Left ventricle myocardium inferior (tissue), 1 donor: ENCODE measurements around the gene CRYGD. TPM values are rescaled to one million over a fixed set of nuclear protein-coding genes. Genes with fewer than 3 reads are reported as not detected.

Experiments used
- DNase-seq: peaks from one replicate; pipeline ENCODE4 v3.0.0-alpha.2; 2020
- H3K27ac ChIP-seq: fragments of 200-600 bp; replicated peaks from 2 replicates; pipeline ENCODE4 v1.8.0; 2021
- H3K27me3 ChIP-seq: fragments of 200-600 bp; 2 replicates; pipeline ENCODE4 v1.8.0; 2021; ENCODE audit warnings: low read depth
- H3K36me3 ChIP-seq: fragments of 200-600 bp; 2 replicates; pipeline ENCODE4 v1.8.0; 2021
- H3K4me1 ChIP-seq: fragments of 200-600 bp; 2 replicates; pipeline ENCODE4 v1.8.0; 2021
- H3K4me3 ChIP-seq: fragments of 200-600 bp; 2 replicates; pipeline ENCODE4 v1.8.0; 2021; ENCODE audit warnings: mild to moderate bottlenecking, moderate library complexity
- H3K9me3 ChIP-seq: fragments of 200-600 bp; replicated peaks from 2 replicates; pipeline ENCODE4 v1.8.0; 2021
- intact Hi-C: fragments of 100-400 bp; cut with micrococcal nuclease; formaldehyde crosslinking; loops from one replicate; pipeline ENCODE4 v1.11.0; 2022
- total RNA-seq: library from RNA; stranded (reverse); fragmentation: NEBNext Ultra II Directional; extraction: Animal tissue kit (Norgen Biotek cat#: 25700); gene quantifications from one replicate; pipeline ENCODE4 v1.2.1, GENCODE V29; 2021
- TF ChIP-seq, protein P1 (sequence below): fragments of 200-600 bp; IDR thresholded peaks from 2 replicates; pipeline ENCODE4 v1.8.0; 2021; ENCODE audit warnings: antibody characterized with exemption, mild to moderate bottlenecking, borderline replicate concordance
- donor health status: DM: no; HTN: yes; CAD: no; lungs with severe emphysema.

Gene CRYGD
- total RNA-seq, 1 donor from 2014 or later = not detected

DNA sequence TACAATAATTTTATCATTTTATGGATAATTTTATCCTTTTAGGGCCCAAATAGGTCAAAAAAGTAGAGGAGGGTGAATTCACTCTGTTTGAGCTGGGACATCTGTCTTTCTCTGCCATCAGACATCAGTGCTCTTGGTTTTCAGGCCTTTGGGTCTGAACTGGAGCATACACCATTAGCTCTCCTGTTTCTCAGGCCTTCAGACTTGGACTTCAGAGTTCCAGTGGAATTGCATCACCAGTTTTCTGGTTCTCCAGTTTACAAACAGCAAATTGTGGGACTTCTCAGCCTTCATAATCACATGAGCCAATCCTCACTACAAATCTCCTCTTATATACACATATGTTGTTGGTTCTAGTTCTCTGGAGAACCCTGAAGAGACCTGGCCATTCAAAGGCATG, 33.9 kb downstream of the CRYGD start:
- H3K9me3 ChIP-seq = peaks cover 9% of the 10 kb centered on the region
- TF ChIP-seq, protein P1, sequence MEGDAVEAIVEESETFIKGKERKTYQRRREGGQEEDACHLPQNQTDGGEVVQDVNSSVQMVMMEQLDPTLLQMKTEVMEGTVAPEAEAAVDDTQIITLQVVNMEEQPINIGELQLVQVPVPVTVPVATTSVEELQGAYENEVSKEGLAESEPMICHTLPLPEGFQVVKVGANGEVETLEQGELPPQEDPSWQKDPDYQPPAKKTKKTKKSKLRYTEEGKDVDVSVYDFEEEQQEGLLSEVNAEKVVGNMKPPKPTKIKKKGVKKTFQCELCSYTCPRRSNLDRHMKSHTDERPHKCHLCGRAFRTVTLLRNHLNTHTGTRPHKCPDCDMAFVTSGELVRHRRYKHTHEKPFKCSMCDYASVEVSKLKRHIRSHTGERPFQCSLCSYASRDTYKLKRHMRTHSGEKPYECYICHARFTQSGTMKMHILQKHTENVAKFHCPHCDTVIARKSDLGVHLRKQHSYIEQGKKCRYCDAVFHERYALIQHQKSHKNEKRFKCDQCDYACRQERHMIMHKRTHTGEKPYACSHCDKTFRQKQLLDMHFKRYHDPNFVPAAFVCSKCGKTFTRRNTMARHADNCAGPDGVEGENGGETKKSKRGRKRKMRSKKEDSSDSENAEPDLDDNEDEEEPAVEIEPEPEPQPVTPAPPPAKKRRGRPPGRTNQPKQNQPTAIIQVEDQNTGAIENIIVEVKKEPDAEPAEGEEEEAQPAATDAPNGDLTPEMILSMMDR = no peak
- no peak overlapping the region for H3K4me3 ChIP-seq
- no peaks in the 10 kb centered on the region for H3K27me3 ChIP-seq
- H3K27ac ChIP-seq = no peak overlapping the region
- no peaks in the 10 kb centered on the region for H3K4me1 ChIP-seq
- no peak for DNase-seq
- intact Hi-C loops = no loop called here
- H3K36me3 ChIP-seq = no peaks in the 10 kb centered on the region

DNA sequence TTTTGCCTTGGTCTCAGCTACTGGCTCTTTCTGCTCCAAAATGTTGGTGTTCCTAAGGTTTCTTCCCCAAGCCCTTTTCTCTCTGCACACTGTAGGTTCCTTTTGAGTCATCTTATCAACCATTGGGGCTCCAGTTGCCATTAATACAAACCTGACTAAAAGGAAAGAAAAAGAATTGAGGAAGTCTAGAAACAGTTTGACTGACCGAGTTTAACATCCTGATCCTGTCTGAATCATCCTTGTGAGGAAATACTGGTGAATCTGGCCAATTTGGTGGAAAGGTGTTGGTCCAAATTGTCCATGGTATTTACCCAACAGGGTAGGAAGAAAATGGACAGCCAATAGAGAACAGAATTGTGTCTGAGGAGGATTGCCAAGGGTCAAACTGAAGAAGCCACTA, 38.3 kb downstream of the CRYGD start:
- Histone ChIP-seq H3K9me3 (peaks cover 9% of the 10 kb centered on the region), H3K27me3 (no peaks in the 10 kb centered on the region), H3K4me3 (no peak overlapping the region), H3K27ac (no peak overlapping the region), H3K4me1 (no peaks in the 10 kb centered on the region), H3K36me3 (no peaks in the 10 kb centered on the region)
- no peak for DNase-seq
- intact Hi-C loops = no loop called here
- TF ChIP-seq, protein P1 = no peak

DNA sequence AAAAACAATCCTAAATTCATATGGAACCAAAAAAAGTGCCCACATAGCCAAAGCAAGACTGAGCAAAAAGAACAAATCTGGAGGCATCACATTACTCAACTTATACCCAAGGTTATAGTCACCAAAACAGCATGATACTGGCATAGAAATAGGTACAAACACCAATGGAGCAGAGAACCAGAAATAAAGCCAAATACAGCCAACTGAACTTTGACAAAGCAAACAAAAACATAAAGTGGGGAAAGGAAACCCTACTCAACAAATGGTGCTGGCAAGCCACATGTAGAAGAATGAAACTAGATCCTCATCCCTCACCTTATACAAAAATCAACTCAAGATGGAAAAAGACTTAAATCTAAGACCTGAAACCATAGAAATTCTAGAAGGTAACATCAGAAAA, 40.5 kb downstream of the CRYGD start:
- H3K4me1 ChIP-seq = no peaks in the 10 kb centered on the region
- H3K27me3 ChIP-seq = no peaks in the 10 kb centered on the region
- H3K27ac ChIP-seq = no peak overlapping the region
- no peak for DNase-seq
- no peaks in the 10 kb centered on the region for H3K36me3 ChIP-seq
- intact Hi-C loops = no loop called here
- peaks cover 10% of the 10 kb centered on the region for H3K9me3 ChIP-seq
- H3K4me3 ChIP-seq = no peak overlapping the region
- TF ChIP-seq, protein P1 = no peak

DNA sequence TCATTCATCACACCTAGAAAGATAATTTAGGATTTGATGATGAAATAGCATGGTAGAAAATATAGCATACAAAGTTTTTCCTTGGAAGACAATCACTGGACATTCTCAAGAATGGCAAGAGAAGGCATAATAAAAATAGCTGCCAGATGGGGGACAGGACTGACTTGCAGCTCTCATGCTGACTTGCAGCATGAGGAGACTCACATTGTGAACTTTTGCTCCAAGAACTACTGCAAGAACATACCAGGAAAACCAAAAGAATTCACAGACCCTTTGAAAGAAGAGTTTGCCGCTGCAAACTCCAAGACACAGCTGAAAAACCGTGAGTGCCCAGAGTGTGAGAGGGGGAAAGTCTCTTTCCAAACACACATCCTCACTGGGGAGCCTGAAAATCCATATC, 47.0 kb downstream of the CRYGD start:
- H3K27ac ChIP-seq = no peak overlapping the region
- DNase-seq = no peak
- peaks cover 7% of the 10 kb centered on the region for H3K4me1 ChIP-seq
- no peak overlapping the region for H3K4me3 ChIP-seq
- intact Hi-C loops = no loop called here
- H3K36me3 ChIP-seq = no peaks in the 10 kb centered on the region
- TF ChIP-seq, protein P1 = no peak
- peaks cover 25% of the 10 kb centered on the region for H3K27me3 ChIP-seq
- peaks cover 10% of the 10 kb centered on the region for H3K9me3 ChIP-seq

DNA sequence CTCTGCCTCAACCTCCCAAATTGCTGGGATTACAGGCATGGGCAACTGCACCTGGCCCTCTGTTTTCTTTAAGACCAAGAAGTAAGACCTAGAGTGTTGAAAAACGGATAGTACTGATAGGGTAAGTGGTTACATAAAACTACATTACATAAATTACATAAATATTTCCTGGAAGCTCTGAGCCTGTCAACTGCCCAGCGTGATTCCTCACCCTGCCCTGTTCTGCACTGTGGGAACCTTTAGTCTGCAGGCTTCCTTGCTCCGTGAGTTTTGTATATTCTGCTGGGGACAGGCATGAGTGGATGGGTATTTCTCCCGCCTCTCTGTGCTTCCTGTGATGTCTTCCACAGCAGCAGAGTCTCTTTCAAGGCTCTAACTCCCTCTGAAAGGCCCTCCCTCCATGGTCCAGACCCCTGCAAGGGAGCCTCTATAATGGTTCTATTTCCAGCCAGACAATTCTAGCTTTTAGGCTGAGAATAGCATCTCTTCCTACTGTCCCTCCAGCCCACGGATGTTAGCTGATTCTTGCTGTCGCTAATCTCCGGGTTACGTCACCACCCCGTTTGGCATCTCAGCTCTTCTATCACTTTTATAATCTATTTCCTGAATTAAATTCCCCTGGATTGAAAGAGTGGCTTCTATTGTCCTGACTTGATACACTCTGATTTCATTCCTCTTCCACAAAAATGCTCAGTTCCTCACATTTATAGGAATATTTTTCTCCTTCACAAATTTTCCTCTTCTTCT, 49.5 kb downstream of the CRYGD start:
- no peak overlapping the region for H3K4me3 ChIP-seq
- H3K9me3 ChIP-seq = peaks cover 4% of the 10 kb centered on the region
- TF ChIP-seq, protein P1 = no peak
- H3K27me3 ChIP-seq = peaks cover 25% of the 10 kb centered on the region
- no peaks in the 10 kb centered on the region for H3K36me3 ChIP-seq
- intact Hi-C loops = no loop called here
- no peak overlapping the region for H3K27ac ChIP-seq
- DNase-seq = no peak
- H3K4me1 ChIP-seq = peaks cover 7% of the 10 kb centered on the region
